Measurements from ENCODE around the gene SNAP25.

DNA sequence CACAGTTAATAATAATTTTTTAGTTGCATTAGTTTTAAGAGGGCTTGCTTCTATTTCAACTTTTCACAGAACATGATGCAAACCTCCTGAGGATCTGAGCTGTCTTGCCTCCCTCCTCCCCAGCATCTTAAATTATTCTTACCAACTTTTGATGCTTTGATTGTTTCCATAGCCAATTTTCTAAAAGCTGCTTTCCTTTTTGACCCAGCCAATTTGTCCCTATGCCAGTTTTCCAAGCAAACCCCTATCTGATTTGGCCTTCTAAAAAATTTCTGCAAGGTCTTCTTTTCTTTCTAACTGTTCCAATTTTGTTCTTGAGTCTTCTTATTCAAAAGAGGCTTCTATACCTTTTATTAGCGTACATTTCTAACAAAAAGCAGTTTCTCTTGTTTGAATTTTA, 26.5 kb upstream of the SNAP25 start:
- TF ChIP-seq, protein P1, sequence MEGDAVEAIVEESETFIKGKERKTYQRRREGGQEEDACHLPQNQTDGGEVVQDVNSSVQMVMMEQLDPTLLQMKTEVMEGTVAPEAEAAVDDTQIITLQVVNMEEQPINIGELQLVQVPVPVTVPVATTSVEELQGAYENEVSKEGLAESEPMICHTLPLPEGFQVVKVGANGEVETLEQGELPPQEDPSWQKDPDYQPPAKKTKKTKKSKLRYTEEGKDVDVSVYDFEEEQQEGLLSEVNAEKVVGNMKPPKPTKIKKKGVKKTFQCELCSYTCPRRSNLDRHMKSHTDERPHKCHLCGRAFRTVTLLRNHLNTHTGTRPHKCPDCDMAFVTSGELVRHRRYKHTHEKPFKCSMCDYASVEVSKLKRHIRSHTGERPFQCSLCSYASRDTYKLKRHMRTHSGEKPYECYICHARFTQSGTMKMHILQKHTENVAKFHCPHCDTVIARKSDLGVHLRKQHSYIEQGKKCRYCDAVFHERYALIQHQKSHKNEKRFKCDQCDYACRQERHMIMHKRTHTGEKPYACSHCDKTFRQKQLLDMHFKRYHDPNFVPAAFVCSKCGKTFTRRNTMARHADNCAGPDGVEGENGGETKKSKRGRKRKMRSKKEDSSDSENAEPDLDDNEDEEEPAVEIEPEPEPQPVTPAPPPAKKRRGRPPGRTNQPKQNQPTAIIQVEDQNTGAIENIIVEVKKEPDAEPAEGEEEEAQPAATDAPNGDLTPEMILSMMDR (IDR thresholded peaks at IDR 0.05; ENCODE audit: low read length): no peak
- TF ChIP-seq EZH2phosphoT487 (IDR thresholded peaks at IDR 0.05; ENCODE audit: low read length): no peak
